GM12878 (cell line): ENCODE results near the gene RAB3C. TPM values are rescaled to one million over a fixed set of nuclear protein-coding genes. Genes with fewer than 3 reads are reported as not detected.

Experiments used
- ATAC-seq: fragments of 200-7000 bp; cut with Tn5 transposase; 3 replicates; pipeline ENCODE4 v1.9.1; 2020; ENCODE audit warnings: mild to moderate bottlenecking, moderate library complexity
- BruUV-seq: library from RNA; stranded (reverse); fragments of 400-500 nt; replicated peaks from 2 replicates; lab custom pipeline; 2021; lab: Mats Ljungman, UMichigan
- CTCF ChIA-PET: fragments of 300-600 bp; sonication (Branson Sonifier 250); formaldehyde crosslinking; extraction: SDS; loops from one replicate; lab custom pipeline; 2021; ENCODE audit warnings: inconsistent platforms; lab: Yijun Ruan, JAX
- POLR2A ChIA-PET: fragments of 350-600 bp; formaldehyde crosslinking; extraction: SDS; loops from one replicate; lab custom pipeline; 2021; ENCODE audit warnings: inconsistent platforms; lab: Charles Lee
- RAD21 ChIA-PET: fragments of 300-600 bp; sonication (Branson Sonifier 250); formaldehyde crosslinking; loops from one replicate; lab custom pipeline; 2023; ENCODE audit warnings: antibody characterized with exemption; ENCODE audit not compliant: unreplicated experiment; lab: Charles Lee
- SMC1A ChIA-PET: fragments of 300-600 bp; sonication (Branson Sonifier 250); formaldehyde crosslinking; loops from one replicate; lab custom pipeline; 2023; ENCODE audit not compliant: unreplicated experiment, uncharacterized antibody; lab: Charles Lee
- DNase-seq: peaks from one replicate; pipeline ENCODE4 v3.0.0-alpha.2; 2011; ENCODE audit warnings: low read depth, low spot score
- FAIRE-seq: peaks from 3 replicates; lab custom pipeline; 2011; peaks lifted over from hg19 to GRCh38; lab: Jason Lieb, UNC
- H2AFZ ChIP-seq: 2 replicates; pipeline ENCODE4 v1.6.0; 2011; ENCODE audit warnings: low read depth, low read length, control low read depth; ENCODE audit not compliant: control insufficient read depth
- H3K27ac ChIP-seq: 2 replicates; pipeline ENCODE4 v1.5.1; 2011; ENCODE audit warnings: control low read depth; ENCODE audit not compliant: control insufficient read depth, insufficient read depth
- H3K27me3 ChIP-seq, 2 experiments: replicated peaks in 1 of 2; 2 replicates each; pipeline versions ENCODE4 v1.6.0 to v1.6.1; 2011; ENCODE audit warnings: low read length in 1 of 2; ENCODE audit not compliant: control insufficient read depth in 2 of 2, insufficient read depth in 2 of 2
- H3K36me3 ChIP-seq, 2 experiments: 2 replicates each; pipeline ENCODE4 v1.5.1; 2011; ENCODE audit warnings: low read length in 1 of 2; ENCODE audit not compliant: control insufficient read depth in 2 of 2, insufficient read depth in 2 of 2
- H3K4me1 ChIP-seq: 2 replicates; pipeline ENCODE4 v1.6.1; 2011; ENCODE audit warnings: mild to moderate bottlenecking, low read length, moderate library complexity, mixed read lengths; ENCODE audit not compliant: control insufficient read depth, insufficient read depth
- H3K4me2 ChIP-seq: 2 replicates; pipeline ENCODE4 v1.6.0; 2011; ENCODE audit warnings: control low read depth; ENCODE audit not compliant: control insufficient read depth, insufficient read depth
- H3K4me3 ChIP-seq: fragments of 200-600 bp; sonication (generic); 2 replicates; pipeline ENCODE4 v1.5.1; 2016
- H3K79me2 ChIP-seq: 2 replicates; pipeline ENCODE4 v1.6.0; 2011; ENCODE audit warnings: low read length; ENCODE audit not compliant: control insufficient read depth, insufficient read depth
- H3K9ac ChIP-seq: 2 replicates; pipeline ENCODE4 v1.8.0; 2011; ENCODE audit warnings: low read length, control low read depth, mixed read lengths; ENCODE audit not compliant: control insufficient read depth, insufficient read depth
- H3K9me3 ChIP-seq: replicated peaks from 3 replicates; pipeline ENCODE4 v1.5.1; 2011; ENCODE audit warnings: mild to moderate bottlenecking, low read length; ENCODE audit not compliant: control insufficient read depth, insufficient read depth
- H4K20me1 ChIP-seq: 2 replicates; pipeline ENCODE4 v1.6.0; 2011; ENCODE audit not compliant: control insufficient read depth, insufficient read depth
- CBX3 ChIP-seq: fragments of 200-600 bp; sonication (generic); IDR thresholded peaks from 2 replicates; pipeline ENCODE4 v1.6.1; 2016; ENCODE audit warnings: low read depth, borderline replicate concordance
- CBX5 ChIP-seq: sonication (generic); IDR thresholded peaks from 2 replicates; pipeline ENCODE4 v1.6.1; 2016; ENCODE audit warnings: low read depth, moderate library complexity, mild to moderate bottlenecking, inconsistent platforms
- CREM ChIP-seq: IDR thresholded peaks from 2 replicates; pipeline ENCODE4 v1.6.1; 2014; ENCODE audit warnings: antibody characterized with exemption, low read depth
- E2F4 ChIP-seq: IDR thresholded peaks from 2 replicates; pipeline ENCODE4 v1.6.1; 2012; ENCODE audit warnings: low read depth, low read length, improper control_type of control experiment
- EZH2 ChIP-seq: IDR thresholded peaks from 2 replicates; pipeline ENCODE4 v1.6.1; 2012; ENCODE audit warnings: low read depth, mild to moderate bottlenecking, control low read depth, inconsistent platforms, low read length, borderline replicate concordance; ENCODE audit not compliant: control insufficient read depth
- HDAC6 ChIP-seq: fragments of 200-600 bp; sonication (generic); IDR thresholded peaks from one replicate; pipeline ENCODE4 v1.8.0; 2017; ENCODE audit warnings: antibody characterized with exemption; ENCODE audit not compliant: unreplicated experiment
- IKZF1 ChIP-seq: fragments of 450-650 bp; conservative IDR thresholded peaks from 2 replicates; pipeline ENCODE4 v1.6.1; 2017; ENCODE audit warnings: antibody characterized with exemption, mild to moderate bottlenecking
- JUNB ChIP-seq: IDR thresholded peaks from 2 replicates; pipeline ENCODE4 v1.6.1; 2016; ENCODE audit warnings: antibody characterized with exemption, mild to moderate bottlenecking
- PAX8 ChIP-seq: fragments of 450-650 bp; IDR thresholded peaks from 2 replicates; pipeline ENCODE4 v1.6.1; 2017; ENCODE audit warnings: mild to moderate bottlenecking, moderate library complexity
- RAD21 ChIP-seq: IDR thresholded peaks from 2 replicates; pipeline ENCODE4 v1.6.1; 2011; ENCODE audit warnings: mild to moderate bottlenecking, low read depth, low read length, moderate library complexity; ENCODE audit not compliant: insufficient read depth
- SMAD1 ChIP-seq: fragments of 450-650 bp; IDR thresholded peaks from 2 replicates; pipeline ENCODE4 v1.6.1; 2018; ENCODE audit warnings: mild to moderate bottlenecking, low read depth; ENCODE audit not compliant: partially characterized antibody
- USF1 ChIP-seq: IDR thresholded peaks from 2 replicates; pipeline ENCODE4 v1.6.1; 2011; ENCODE audit warnings: borderline replicate concordance, low read depth, mild to moderate bottlenecking, moderate library complexity, mixed read lengths, low read length; ENCODE audit not compliant: insufficient read depth; ENCODE audit errors: extremely low read length
- ZBTB4 ChIP-seq: fragments of 450-650 bp; formaldehyde crosslinking; IDR thresholded peaks from 2 replicates; pipeline ENCODE4 v1.4.0; 2022; ENCODE audit warnings: mild to moderate bottlenecking, moderate library complexity
- ZNF384 ChIP-seq: IDR thresholded peaks from 2 replicates; pipeline ENCODE4 v1.6.1; 2012; ENCODE audit warnings: low read depth, mild to moderate bottlenecking, low read length, improper control_type of control experiment, borderline replicate concordance
- WGBS: methylation state at CpG from one replicate; pipeline ENCODE4 v1.1.6; 2016; ENCODE audit warnings: low lambda C conversion rate; ENCODE audit not compliant: insufficient replicate concordance, insufficient coverage; ENCODE audit errors: missing lambda C conversion rate; 5-methylcytosine and 5-hydroxymethylcytosine counted together
- in situ Hi-C: fragments of 300-500 bp; cut with MboI; formaldehyde crosslinking; loops from 9 replicates; pipeline ENCODE4 v1.14.3; 2018; ENCODE audit warnings: mixed read lengths
- intact Hi-C: fragments of 100-400 bp; cut with micrococcal nuclease; formaldehyde crosslinking; loops from one replicate; pipeline ENCODE4 v1.14.2; 2022; ENCODE audit not compliant: unreplicated experiment
- polyA plus RNA-seq, 11 experiments: library from polyadenylated mRNA; depleted of rRNA in 4 of 11; unstranded in 6 of 11; stranded (reverse) in 5 of 11; fragments of >200 nt; fragmentation: Nextera tagmentation in 4 of 11; fragmentation: Illumina TruSeq in 1 of 11; extraction: Ambion mirVana in 4 of 11; extraction: Trizol in 1 of 11; gene quantifications; 1 replicate in 1 of 11; 2 replicates in 10 of 11; pipeline versions ENCODE4 v1.2.1 to v1.2.3, GENCODE V29; 2011 to 2016; ENCODE audit warnings: inconsistent platforms in 2 of 11, missing spikeins in 2 of 11, low read depth in 1 of 11
- total RNA-seq, 4 experiments: library from RNA; depleted of rRNA in 3 of 4; stranded (reverse); fragments of >200 nt in 3 of 4; fragmentation: Illumina TruSeq in 1 of 4; extraction: Trizol in 1 of 4; gene quantifications; 2 replicates each; pipeline versions ENCODE4 v1.2.1 to v1.2.3, GENCODE V29; 2013 to 2021
- TF ChIP-seq, protein P1 (sequence below): fragments of 450-650 bp; formaldehyde crosslinking; IDR thresholded peaks from 2 replicates; pipeline ENCODE4 v1.5.0; 2022; ENCODE audit warnings: mild to moderate bottlenecking, missing genetic modification characterization

Gene RAB3C
- total and polyA plus RNA-seq, 10 of the 15 experiments (the other 5 are each of a cell fraction or from before 2014, with no cell fraction given) = not detected

GRCh38 chr5:58752104-58752503 lies 169.2 kb downstream of the RAB3C start (continued):
- TF ChIP-seq, protein P1, sequence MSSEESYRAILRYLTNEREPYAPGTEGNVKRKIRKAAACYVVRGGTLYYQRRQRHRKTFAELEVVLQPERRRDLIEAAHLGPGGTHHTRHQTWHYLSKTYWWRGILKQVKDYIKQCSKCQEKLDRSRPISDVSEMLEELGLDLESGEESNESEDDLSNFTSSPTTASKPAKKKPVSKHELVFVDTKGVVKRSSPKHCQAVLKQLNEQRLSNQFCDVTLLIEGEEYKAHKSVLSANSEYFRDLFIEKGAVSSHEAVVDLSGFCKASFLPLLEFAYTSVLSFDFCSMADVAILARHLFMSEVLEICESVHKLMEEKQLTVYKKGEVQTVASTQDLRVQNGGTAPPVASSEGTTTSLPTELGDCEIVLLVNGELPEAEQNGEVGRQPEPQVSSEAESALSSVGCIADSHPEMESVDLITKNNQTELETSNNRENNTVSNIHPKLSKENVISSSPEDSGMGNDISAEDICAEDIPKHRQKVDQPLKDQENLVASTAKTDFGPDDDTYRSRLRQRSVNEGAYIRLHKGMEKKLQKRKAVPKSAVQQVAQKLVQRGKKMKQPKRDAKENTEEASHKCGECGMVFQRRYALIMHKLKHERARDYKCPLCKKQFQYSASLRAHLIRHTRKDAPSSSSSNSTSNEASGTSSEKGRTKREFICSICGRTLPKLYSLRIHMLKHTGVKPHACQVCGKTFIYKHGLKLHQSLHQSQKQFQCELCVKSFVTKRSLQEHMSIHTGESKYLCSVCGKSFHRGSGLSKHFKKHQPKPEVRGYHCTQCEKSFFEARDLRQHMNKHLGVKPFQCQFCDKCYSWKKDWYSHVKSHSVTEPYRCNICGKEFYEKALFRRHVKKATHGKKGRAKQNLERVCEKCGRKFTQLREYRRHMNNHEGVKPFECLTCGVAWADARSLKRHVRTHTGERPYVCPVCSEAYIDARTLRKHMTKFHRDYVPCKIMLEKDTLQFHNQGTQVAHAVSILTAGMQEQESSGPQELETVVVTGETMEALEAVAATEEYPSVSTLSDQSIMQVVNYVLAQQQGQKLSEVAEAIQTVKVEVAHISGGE (CRISPR knock-in tag) = no peak
- TF ChIP-seq SMAD1 (no peak), E2F4 (no peak), CREM (no peak), CBX3 (no peak)

GRCh38 chr5:58753446-58753845 lies 170.6 kb downstream of the RAB3C start:
- H3K79me2 ChIP-seq = no peaks in the 10 kb centered on the region
- no peak overlapping the region for H2AFZ ChIP-seq
- no peaks in the 10 kb centered on the region for H3K27me3 ChIP-seq
- no peak for FAIRE-seq
- DNase-seq = no peak
- POLR2A ChIA-PET = no interaction called here
- no peak overlapping the region for H3K4me2 ChIP-seq
- H3K4me1 ChIP-seq = no peaks in the 10 kb centered on the region
- SMC1A ChIA-PET = interaction anchor here (1.0 to 2.7 kb wide), 3 partner anchors 12 to 99 kb away, joined by 3 to 7 read pairs (median 3); no protein-coding TSS in a partner anchor
- intact Hi-C loops (no loop called here), in situ Hi-C loops (no loop called here)
- ATAC-seq = no peak
- no peaks in the 10 kb centered on the region for H3K36me3 ChIP-seq
- H4K20me1 ChIP-seq = no peaks in the 10 kb centered on the region
- H3K27ac ChIP-seq = no peak overlapping the region
- no TSS peak for BruUV-seq
- 64% methylated on average over 5 of the region's 5 CpGs for WGBS
- no peaks in the 10 kb centered on the region for H3K9me3 ChIP-seq
- CTCF ChIA-PET = no interaction called here
- no peak overlapping the region for H3K4me3 ChIP-seq
- RAD21 ChIA-PET = no interaction called here
- no peak overlapping the region for H3K9ac ChIP-seq
- no peak for TF ChIP-seq ZBTB4
- TF ChIP-seq IKZF1 = no peak
- TF ChIP-seq PAX8 = no peak
- TF ChIP-seq HDAC6 = no peak
- no peak for TF ChIP-seq USF1
- TF ChIP-seq ZNF384 = no peak
- no peak for TF ChIP-seq JUNB
- no peak for TF ChIP-seq CBX5
- TF ChIP-seq CBX3 = no peak
- TF ChIP-seq EZH2 = no peak
- no peak for TF ChIP-seq RAD21
